ENCODE results near the gene ZFP36L1.

DNA sequence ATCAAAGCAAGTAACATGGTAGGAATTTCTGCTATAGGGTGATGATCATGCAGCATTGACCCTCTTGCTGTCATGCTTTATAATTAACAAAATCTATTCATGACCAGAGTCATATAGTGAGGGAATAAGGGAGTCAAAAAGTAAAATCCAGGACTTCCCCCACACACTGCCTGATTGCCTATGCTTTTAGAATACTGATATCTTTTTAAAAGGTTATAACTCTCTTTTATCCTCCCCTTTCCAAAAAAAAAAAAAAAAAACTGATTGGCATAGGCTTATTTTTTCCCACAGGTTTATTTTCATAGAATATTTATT, 51.4 kb downstream of the ZFP36L1 start:
- no peak for TF ChIP-seq POLR2AphosphoS5 (IDR thresholded peaks at IDR 0.05)
- TF ChIP-seq CTCF (IDR thresholded peaks at IDR 0.05) = no peak
- no peak for TF ChIP-seq POLR2A (IDR thresholded peaks at IDR 0.05)
- TF ChIP-seq EP300 (IDR thresholded peaks at IDR 0.05) = no peak

All from upper lobe of left lung (tissue), 4 donors.